Endometrial microvascular endothelial cells (primary cell): ENCODE measurements around the gene ULK2. TPM values are rescaled to one million over a fixed set of nuclear protein-coding genes. Genes with fewer than 3 reads are reported as not detected.

Experiments used
- in situ Hi-C: cut with HindIII; loops from 2 replicates; pipeline ENCODE4 v1.10.0; 2017; ENCODE audit warnings: low sequenced_read_pairs, low pct_unique_long_range_greater_than_20kb; ENCODE audit errors: inconsistent ontology term
- total RNA-seq: library from RNA; depleted of rRNA; stranded (reverse); fragments of >200 nt; gene quantifications from one replicate; pipeline ENCODE4 v1.2.3, GENCODE V29; 2015; ENCODE audit errors: inconsistent ontology term

The ULK2 gene
- total RNA-seq, 1 donor from 2014 or later, result 9.1 TPM

GRCh38 chr17:19738073-19738449 is 129.7 kb downstream of the ULK2 start:
- in situ Hi-C loops, result no loop called here

GRCh38 chr17:19737305-19738072 is 130.2 kb downstream of the ULK2 start:
- in situ Hi-C loops, result no loop called here

DNA sequence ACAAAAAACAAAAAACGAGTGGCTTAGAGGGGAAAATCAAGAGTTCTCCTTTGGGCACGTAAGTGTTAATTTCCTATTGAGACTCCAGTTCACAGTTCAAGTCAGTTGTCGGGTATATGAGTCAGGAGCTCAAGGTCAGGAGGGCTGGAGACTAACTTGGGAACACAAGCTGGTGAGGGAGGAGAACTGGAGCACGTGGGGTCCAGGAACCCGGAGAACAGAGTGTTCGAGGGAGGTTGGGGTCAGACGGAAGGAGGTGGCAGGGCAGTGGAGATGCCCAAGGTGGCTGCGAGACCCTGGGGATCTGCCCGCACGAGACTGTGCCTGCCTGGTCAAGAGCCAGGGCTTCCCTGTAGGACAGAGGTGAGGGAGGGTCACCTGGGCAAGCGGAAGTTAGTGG is 131.7 kb downstream of the ULK2 start:
- in situ Hi-C loops, result no loop called here

- in situ Hi-C loops, result no loop called here
These were observed 133.7 kb downstream of the ULK2 start for GRCh38 chr17:19733953-19734526.

DNA sequence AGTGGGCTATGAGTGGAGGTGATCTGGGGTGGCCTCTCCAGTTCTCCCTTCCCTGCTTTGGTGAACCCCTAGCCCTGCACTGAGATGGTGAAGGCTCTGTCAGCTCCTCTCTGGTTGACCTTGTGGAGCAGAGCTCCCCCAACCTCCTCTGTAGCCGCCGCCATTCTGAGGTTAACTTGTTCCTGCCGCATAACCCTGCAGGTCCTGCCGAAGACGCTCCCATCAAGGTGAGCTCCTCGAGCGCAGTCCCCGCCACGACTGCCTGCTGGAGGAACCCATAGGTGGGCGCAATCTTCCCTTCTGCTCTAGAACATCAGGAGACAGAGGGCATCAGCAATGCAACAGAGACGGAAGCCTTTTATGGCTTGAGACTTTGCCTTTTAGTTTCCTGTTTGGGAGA is 136.1 kb downstream of the ULK2 start:
- in situ Hi-C loops, result no loop called here

DNA sequence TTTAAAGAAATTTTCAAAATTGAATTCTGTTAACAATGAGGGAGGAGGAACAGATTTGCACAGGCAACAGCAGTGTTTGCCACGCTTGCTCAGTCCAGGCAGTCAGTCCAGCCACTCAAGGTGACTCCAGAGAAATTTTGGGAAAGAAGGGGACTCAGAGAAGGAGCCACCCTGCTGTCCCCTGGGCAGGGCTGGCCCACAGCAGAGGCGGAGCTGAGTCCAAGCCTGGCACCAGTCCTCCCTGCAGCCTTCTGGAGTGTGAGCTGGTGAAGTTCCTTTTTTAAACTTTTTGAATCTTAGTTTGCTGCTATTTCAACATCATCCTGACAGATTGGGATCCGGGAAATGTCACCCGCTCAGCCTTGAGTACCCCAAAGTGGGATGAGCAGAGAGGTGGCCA is 136.9 kb downstream of the ULK2 start:
- in situ Hi-C loops, result no loop called here

GRCh38 chr17:19729900-19730299 is 137.8 kb downstream of the ULK2 start:
- in situ Hi-C loops, result no loop called here

DNA sequence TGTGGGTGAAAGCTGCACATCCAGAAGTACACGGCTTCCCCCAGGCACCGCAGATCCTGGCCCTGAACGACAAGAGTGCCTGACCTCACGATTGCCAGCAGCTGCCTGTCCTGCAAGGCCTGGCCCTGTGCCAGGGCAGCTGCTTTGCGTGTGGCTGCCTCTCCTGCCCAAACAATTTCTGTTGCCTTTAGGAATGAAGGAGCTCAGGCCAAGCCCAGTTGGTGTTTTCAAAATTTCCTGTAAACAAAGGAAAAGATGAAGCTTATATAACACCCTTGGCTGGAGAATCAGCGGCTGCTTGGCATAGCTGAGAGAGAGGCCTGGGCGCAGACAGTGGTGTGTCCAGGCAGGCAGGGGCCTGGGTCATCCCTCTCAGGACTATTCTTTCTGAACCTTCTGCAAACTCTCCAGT is 139.6 kb downstream of the ULK2 start:
- in situ Hi-C loops, result no loop called here

DNA sequence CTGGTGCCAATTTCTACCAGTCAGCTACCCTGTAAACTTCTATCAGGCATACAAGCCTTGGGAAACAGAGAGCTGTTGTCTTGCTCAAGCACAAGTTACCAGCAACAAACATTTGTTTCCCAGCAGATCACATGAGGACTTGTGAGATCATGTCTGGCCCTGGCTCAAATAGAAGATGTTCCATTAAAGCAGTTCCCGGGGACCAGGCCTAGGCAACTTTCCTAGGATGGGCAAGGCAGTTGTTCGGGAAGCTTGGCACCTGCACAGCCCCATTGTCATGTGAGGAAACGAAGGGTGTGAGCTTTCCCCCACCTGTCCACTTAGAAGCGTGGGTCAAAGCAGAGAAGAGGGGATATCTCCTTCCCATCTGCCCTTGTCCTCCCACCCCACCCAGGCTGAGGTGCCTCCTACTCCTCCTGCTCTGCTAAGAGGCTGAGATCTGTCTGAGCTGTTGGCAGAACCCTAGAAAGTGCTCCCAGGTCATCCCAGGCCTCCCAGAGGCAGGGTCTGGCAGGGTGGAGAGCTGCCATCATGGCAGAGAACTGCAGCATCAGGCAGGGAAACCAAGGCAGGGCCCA is 140.1 kb downstream of the ULK2 start:
- in situ Hi-C loops, result no loop called here

- in situ Hi-C loops, result no loop called here
These were observed 140.9 kb downstream of the ULK2 start for GRCh38 chr17:19726631-19727376.

GRCh38 chr17:19725486-19725885 is 142.2 kb downstream of the ULK2 start:
- in situ Hi-C loops, result no loop called here

- in situ Hi-C loops, result no loop called here
These were observed 143.0 kb downstream of the ULK2 start for GRCh38 chr17:19724501-19725420.

GRCh38 chr17:19723964-19724363 is 143.8 kb downstream of the ULK2 start:
- in situ Hi-C loops, result no loop called here

Other genes with a start within 250 kb of the ULK2 start
- 75.4 TPM for gene ALDH3A2, start 219.2 kb downstream of the ULK2 start, total RNA-seq
- gene SLC47A2, start 151.4 kb downstream of the ULK2 start, total RNA-seq, result not detected
- gene ALDH3A1, start 119.6 kb downstream of the ULK2 start, total RNA-seq, result 1.8 TPM
- 18.8 TPM for gene AKAP10, start 109.9 kb upstream of the ULK2 start, total RNA-seq
- gene SPECC1, start 141.4 kb upstream of the ULK2 start, total RNA-seq, result 15.1 TPM